HG02759 (cell line): ENCODE measurements around the gene KCTD11.

Experiments used
- ATAC-seq: cut with Tn5 transposase; IDR thresholded peaks from one replicate; pipeline ENCODE4 v1.9.1; 2021; ENCODE audit warnings: mild to moderate bottlenecking, moderate library complexity; ENCODE audit not compliant: unreplicated experiment

The KCTD11 gene

DNA sequence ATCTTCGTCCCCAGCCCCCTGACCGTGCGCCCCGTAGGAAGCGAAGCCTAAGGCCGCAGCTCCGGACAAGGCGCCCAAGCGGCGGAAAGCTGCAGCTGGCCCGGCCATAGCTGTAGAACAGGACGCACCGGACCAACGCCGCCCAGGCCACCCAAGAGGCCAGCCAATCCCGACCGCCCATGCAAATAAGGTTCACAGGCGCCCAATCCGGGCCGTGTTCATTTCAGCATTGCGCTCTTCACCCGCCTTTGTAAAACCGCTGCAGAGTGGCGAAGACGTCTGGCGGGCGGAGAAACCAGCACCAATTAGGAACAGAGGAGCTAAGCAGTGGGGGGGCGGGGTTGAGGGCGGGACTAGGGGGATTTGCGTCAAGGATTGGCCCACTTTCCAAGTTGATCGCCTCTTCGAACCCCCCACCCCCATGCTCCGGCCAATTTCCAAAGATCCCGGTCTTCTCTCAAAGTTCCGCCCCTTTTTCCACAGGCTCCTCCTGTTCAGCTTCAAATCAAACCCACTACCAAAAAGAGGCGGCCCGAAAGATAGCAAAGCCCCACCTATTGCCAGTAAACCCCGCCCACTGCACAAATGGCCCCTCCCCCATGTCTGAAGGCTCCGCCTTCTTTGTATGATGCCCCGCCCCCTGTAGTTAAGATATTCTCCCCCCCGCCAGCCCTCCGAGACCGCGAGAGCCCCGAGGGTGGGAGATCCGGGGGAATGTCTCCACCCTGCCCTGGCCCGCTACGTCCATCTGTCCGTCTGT is 52.2 kb downstream of the KCTD11 start, which contains the start of gene TMEM256:
Gene TMEM256, minus strand, starts transcription at position 121 of the 760 bp plus-strand sequence. Its CDS starts 13 bp downstream, at position 108.
- peak; percentile 94 for ATAC-seq
